Activated T-helper 17 cell treated with anti-CD3 and anti-CD28 coated beads, Interleukin-2, amount 50 U/mL, for 72 hours (primary cell): Measurements from ENCODE around the gene PNPLA6. TPM values are rescaled to one million over a fixed set of nuclear protein-coding genes. Genes with fewer than 3 reads are reported as not detected.

ENCODE experiments used
- ATAC-seq: fragments of 150-1000 bp; cut with Tn5 transposase; replicated peaks from 2 replicates; pipeline ENCODE4 v1.10.0; 2021; ENCODE audit warnings: mild to moderate bottlenecking, moderate library complexity
- H3K27ac Mint-ChIP-seq: one replicate; pipeline ENCODE4 v1.8.0; 2022; ENCODE audit warnings: mixed read lengths
- H3K27me3 Mint-ChIP-seq: one replicate; pipeline ENCODE4 v1.8.0; 2022; ENCODE audit warnings: mixed read lengths
- H3K36me3 Mint-ChIP-seq: one replicate; pipeline ENCODE4 v1.8.0; 2022; ENCODE audit warnings: low read depth, mild to moderate bottlenecking, mixed read lengths
- H3K4me1 Mint-ChIP-seq: one replicate; pipeline ENCODE4 v1.8.0; 2022; ENCODE audit warnings: mixed read lengths
- H3K4me3 Mint-ChIP-seq: one replicate; pipeline ENCODE4 v1.8.0; 2022; ENCODE audit warnings: mild to moderate bottlenecking, mixed read lengths
- H3K9me3 Mint-ChIP-seq: one replicate; pipeline ENCODE4 v1.8.0; 2022; ENCODE audit warnings: mixed read lengths
- total RNA-seq, 2 donors: library from RNA; stranded (reverse); gene quantifications; one replicate each; pipeline ENCODE4 v1.2.3, GENCODE V29; 2022

The PNPLA6 gene
- total RNA-seq, 2 donors from 2014 or later: 146 to 163 TPM

DNA sequence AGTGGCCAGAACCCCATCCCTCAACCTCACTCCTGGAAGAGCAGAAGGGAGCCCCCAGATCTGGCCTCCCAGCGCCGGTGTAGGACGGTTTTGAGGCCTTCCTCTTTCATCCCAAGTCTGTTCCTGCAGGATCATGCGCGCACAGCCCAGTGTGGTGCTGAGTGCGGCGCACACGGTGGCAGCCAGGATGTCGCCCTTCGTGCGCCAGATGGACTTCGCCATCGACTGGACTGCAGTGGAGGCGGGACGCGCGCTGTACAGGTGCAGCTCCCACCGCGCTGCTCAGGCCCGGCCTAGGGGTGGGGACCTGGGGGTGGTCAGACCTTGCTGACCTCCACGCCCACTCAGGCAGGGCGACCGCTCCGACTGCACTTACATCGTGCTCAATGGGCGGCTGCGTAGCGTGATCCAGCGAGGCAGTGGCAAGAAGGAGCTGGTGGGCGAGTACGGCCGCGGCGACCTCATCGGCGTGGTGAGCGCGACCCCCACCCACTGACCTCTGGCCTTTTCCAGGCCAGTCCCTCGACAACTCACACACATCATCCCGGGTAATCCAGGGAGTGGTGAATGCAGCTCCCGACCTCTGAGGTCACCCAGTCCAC is 14.8 kb downstream of the PNPLA6 start:
- Mint-ChIP-seq H3K4me3 (no peak overlapping the region), H3K9me3 (no peaks in the 10 kb centered on the region), H3K27me3 (no peaks in the 10 kb centered on the region), H3K27ac (no peak overlapping the region), H3K4me1 (peaks cover 6% of the 10 kb centered on the region), H3K36me3 (peaks cover 54% of the 10 kb centered on the region)
- no peak for ATAC-seq

DNA sequence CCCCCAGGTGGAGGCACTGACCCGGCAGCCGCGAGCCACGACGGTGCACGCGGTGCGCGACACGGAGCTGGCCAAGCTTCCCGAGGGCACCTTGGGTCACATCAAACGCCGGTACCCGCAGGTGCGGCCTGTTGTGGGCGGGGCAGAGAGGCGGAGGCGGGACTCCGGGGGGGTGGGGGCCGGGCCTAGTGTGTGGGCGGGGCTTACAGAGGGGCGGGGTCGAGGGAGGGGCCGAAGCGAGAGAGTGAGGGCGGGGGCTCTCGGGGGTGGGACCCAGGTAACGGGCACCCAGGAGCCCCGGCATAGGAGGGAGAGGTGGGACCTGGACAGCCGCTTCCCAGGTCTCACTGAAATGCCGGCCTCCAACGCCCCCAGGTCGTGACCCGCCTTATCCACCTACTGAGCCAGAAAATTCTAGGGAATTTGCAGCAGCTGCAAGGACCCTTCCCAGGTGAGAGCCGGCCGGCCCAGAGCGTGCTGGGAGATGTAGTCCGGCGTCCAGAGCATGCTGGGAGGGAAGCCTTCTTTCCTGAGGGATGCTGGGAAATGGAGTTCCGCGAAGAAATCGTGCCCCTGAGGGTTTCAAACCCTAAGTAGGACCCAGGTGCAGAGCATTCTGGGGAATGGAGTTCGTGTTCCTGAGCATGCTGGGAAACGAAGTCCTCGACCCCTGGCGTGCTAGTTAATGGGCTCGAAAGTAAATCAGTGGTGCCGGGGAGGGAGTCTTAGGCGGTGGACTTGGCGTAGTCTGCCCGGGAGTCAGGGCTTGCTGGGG is 15.7 kb downstream of the PNPLA6 start:
- peaks cover under 1% of the 10 kb centered on the region for H3K4me1 Mint-ChIP-seq
- peak; percentile 44 for ATAC-seq

GRCh38 chr19:7552781-7553180 is 17.3 kb downstream of the PNPLA6 start:
- ATAC-seq: no peak
- Mint-ChIP-seq H3K27me3 (no peaks in the 10 kb centered on the region), H3K4me1 (no peaks in the 10 kb centered on the region), H3K27ac (no peak overlapping the region), H3K36me3 (peaks cover 65% of the 10 kb centered on the region), H3K4me3 (no peak overlapping the region), H3K9me3 (no peaks in the 10 kb centered on the region)

More for the DNA sequence above, 15.7 kb downstream of the PNPLA6 start:
- no peaks in the 10 kb centered on the region for H3K9me3 Mint-ChIP-seq
- peaks cover 56% of the 10 kb centered on the region for H3K36me3 Mint-ChIP-seq
- H3K27ac Mint-ChIP-seq: no peak overlapping the region
- H3K4me3 Mint-ChIP-seq: no peak overlapping the region
- no peaks in the 10 kb centered on the region for H3K27me3 Mint-ChIP-seq

DNA sequence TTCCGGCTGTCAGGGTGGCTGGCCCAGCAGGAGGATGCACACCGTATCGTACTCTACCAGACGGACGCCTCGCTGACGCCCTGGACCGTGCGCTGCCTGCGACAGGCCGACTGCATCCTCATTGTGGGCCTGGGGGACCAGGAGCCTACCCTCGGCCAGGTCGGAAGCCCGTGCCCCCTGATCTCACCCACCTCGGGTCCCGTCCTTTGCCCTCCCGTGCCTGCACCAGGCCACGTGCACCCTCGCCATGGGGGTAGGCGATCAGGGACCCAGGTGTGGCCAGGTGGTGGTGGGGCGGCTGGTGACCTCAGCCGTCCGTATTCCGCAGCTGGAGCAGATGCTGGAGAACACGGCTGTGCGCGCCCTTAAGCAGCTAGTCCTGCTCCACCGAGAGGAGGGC is 19.0 kb downstream of the PNPLA6 start:
- no peaks in the 10 kb centered on the region for H3K9me3 Mint-ChIP-seq
- no peak overlapping the region for H3K27ac Mint-ChIP-seq
- no peak overlapping the region for H3K4me3 Mint-ChIP-seq
- H3K4me1 Mint-ChIP-seq: no peaks in the 10 kb centered on the region
- ATAC-seq: no peak
- H3K36me3 Mint-ChIP-seq: peaks cover 75% of the 10 kb centered on the region
- H3K27me3 Mint-ChIP-seq: no peaks in the 10 kb centered on the region

DNA sequence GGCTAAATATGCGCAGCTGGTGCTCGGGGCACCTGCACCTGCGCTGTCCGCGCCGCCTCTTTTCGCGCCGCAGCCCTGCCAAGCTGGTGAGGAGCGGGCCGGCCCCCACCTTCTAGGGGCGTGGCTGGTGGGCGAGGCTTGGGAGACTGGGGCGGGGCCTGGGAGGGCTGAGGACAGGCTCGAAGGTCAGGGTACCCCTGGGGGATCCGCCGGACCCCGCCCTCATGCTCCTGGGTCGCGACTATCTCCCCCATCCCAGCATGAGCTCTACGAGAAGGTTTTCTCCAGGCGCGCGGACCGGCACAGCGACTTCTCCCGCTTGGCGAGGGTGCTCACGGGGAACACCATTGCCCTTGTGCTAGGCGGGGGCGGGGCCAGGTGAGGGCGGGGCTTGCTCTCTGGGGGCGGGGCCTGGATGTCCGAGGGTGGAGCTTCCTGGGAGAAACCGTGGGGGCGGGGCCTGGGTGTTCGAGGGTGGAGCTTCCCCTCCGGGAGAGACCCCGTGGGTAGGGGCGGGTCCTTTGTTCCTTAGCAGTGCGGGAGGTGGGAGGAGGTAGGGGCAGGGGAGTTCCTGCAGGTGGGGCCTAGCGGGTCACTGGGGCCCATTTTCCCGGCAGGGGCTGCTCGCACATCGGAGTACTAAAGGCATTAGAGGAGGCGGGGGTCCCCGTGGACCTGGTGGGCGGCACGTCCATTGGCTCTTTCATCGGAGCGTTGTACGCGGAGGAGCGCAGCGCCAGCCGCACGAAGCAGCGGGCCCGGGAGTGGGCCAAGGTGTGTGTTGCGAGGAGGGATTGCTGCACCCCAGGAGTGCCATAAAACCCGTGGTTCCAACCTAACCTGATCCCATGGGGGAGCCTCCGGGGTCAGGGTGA is 19.7 kb downstream of the PNPLA6 start:
- Mint-ChIP-seq H3K27ac (no peak overlapping the region), H3K4me3 (no peak overlapping the region), H3K9me3 (no peaks in the 10 kb centered on the region), H3K36me3 (peaks cover 74% of the 10 kb centered on the region), H3K4me1 (no peaks in the 10 kb centered on the region), H3K27me3 (no peaks in the 10 kb centered on the region)
- ATAC-seq: no peak

DNA sequence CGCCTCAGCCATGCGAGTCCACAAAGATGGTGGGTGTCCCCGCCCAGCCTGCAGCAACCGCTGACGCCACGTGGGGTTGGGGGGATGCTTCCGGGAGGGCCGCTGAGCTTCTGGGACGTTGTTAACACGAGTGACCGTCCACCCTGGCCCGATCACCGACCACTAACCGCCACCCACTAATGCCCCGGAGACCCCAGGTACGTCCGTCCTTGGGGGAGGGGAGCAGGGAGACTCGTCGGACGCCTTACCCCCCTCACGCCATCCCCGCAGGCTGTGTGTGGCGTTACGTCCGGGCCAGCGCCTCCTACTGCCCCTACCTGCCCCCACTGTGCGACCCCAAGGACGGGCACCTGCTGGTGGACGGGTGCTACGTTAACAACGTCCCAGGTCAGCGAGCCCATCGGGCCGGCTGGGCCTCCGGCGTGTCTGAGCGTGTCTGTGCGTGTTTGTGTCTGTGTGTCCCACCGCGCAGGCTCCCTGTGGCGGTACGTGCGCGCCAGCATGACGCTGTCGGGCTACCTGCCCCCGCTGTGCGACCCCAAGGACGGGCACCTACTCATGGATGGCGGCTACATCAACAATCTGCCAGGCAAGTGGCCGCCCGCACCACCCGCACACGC is 21.3 kb downstream of the PNPLA6 start:
- H3K36me3 Mint-ChIP-seq: peaks cover 76% of the 10 kb centered on the region
- no peak for ATAC-seq
- no peak overlapping the region for H3K27ac Mint-ChIP-seq
- H3K9me3 Mint-ChIP-seq: no peaks in the 10 kb centered on the region
- no peak overlapping the region for H3K4me3 Mint-ChIP-seq
- no peaks in the 10 kb centered on the region for H3K4me1 Mint-ChIP-seq
- H3K27me3 Mint-ChIP-seq: no peaks in the 10 kb centered on the region

DNA sequence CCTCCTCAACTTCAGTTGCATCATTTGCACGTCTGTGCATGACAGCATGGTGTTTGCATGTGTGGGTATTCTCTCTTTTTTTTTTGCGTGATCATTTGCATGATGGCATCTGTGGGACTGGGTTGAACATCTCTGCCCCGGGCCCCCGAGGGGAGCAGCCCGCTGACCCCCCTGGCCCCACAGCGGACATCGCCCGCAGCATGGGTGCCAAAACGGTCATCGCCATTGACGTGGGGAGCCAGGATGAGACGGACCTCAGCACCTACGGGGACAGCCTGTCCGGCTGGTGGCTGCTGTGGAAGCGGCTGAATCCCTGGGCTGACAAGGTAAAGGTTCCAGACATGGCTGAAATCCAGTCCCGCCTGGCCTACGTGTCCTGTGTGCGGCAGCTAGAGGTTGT is 23.1 kb downstream of the PNPLA6 start:
- no peaks in the 10 kb centered on the region for H3K4me1 Mint-ChIP-seq
- no peak overlapping the region for H3K4me3 Mint-ChIP-seq
- H3K27me3 Mint-ChIP-seq: no peaks in the 10 kb centered on the region
- ATAC-seq: no peak
- no peak overlapping the region for H3K27ac Mint-ChIP-seq
- no peaks in the 10 kb centered on the region for H3K9me3 Mint-ChIP-seq
- H3K36me3 Mint-ChIP-seq: peaks cover 59% of the 10 kb centered on the region

DNA sequence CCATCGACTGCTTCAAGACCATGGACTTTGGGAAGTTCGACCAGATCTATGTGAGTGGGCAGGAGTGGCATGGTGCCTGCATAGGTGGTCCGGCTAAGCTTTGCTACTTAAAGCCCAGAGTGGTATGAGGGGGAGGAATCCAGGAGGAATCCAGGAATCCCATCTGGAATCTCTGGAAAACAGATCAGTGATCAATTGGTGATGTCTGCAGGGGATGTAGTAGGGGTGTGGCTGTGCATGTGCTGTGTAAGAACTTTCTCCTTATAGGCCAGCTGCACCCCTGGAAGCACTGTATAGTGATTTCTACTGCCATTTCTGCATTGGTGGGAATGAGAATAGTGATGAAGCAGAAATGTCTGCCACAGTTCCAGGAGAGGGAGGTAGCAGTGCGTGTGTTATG is 23.6 kb downstream of the PNPLA6 start:
- no peak for ATAC-seq
- no peaks in the 10 kb centered on the region for H3K9me3 Mint-ChIP-seq
- H3K36me3 Mint-ChIP-seq: peaks cover 57% of the 10 kb centered on the region
- H3K4me1 Mint-ChIP-seq: no peaks in the 10 kb centered on the region
- H3K27ac Mint-ChIP-seq: no peak overlapping the region
- H3K27me3 Mint-ChIP-seq: no peaks in the 10 kb centered on the region
- H3K4me3 Mint-ChIP-seq: no peak overlapping the region

GRCh38 chr19:7560255-7560654 is 24.7 kb downstream of the PNPLA6 start:
- Mint-ChIP-seq H3K27me3 (no peaks in the 10 kb centered on the region), H3K4me3 (no peak overlapping the region), H3K27ac (no peak overlapping the region), H3K4me1 (no peaks in the 10 kb centered on the region), H3K36me3 (peaks cover 56% of the 10 kb centered on the region), H3K9me3 (no peaks in the 10 kb centered on the region)
- ATAC-seq: no peak

DNA sequence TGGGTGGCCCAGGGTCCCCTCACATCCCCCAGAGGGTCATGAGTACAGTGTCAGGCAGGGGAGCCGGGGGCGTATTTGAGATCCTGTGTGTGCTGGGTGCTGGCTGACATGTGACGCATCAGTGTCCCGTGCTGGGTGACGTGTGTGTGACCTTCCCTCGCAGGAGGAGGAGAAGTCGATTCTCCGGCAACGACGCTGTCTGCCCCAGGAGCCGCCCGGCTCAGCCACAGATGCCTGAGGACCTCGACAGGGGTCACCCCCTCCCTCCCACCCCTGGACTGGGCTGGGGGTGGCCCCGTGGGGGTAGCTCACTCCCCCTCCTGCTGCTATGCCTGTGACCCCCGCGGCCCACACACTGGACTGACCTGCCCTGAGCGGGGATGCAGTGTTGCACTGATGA is 25.8 kb downstream of the PNPLA6 start:
- no peaks in the 10 kb centered on the region for H3K9me3 Mint-ChIP-seq
- peaks cover 45% of the 10 kb centered on the region for H3K36me3 Mint-ChIP-seq
- H3K27ac Mint-ChIP-seq: no peak overlapping the region
- H3K27me3 Mint-ChIP-seq: no peaks in the 10 kb centered on the region
- no peak overlapping the region for H3K4me3 Mint-ChIP-seq
- no peaks in the 10 kb centered on the region for H3K4me1 Mint-ChIP-seq
- no peak for ATAC-seq

DNA sequence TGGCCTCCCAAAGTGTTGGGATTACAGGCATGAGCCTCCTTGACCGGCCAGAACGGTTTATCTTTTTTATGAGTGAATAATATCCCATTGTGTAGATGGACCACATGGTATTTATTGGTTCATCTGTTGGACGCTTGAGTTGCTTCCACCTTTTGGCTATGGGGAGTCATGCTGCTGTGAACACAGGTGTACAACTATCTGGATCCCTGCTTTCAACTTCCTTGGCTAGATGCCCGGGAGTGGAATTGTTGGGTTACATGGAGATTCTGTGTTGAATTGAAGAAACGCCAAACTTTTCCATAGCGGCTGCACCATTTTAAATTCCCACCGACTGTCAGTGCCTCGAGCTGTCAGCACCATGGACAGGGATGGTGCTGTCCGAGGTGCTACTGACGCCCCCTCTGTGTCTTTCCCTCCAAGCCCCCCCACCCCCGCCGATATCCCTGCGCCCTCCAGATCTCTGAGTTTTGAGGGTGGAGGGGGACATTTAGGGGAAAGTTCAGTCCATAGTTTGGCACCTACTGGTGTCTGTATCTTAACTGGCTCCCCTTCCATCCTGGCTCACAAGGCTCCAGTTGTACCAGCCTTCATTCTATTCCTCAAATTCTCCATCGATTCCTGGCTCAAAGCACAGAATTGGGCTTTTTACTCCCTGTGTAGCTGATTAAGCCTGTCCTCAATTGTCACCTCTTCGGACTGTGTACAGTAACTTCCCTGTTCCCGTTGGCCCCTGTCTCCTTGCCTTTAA is 27.3 kb downstream of the PNPLA6 start:
- H3K27ac Mint-ChIP-seq: no peak overlapping the region
- peaks cover 30% of the 10 kb centered on the region for H3K36me3 Mint-ChIP-seq
- no peaks in the 10 kb centered on the region for H3K27me3 Mint-ChIP-seq
- no peaks in the 10 kb centered on the region for H3K9me3 Mint-ChIP-seq
- no peak overlapping the region for H3K4me3 Mint-ChIP-seq
- ATAC-seq: no peak
- no peaks in the 10 kb centered on the region for H3K4me1 Mint-ChIP-seq

DNA sequence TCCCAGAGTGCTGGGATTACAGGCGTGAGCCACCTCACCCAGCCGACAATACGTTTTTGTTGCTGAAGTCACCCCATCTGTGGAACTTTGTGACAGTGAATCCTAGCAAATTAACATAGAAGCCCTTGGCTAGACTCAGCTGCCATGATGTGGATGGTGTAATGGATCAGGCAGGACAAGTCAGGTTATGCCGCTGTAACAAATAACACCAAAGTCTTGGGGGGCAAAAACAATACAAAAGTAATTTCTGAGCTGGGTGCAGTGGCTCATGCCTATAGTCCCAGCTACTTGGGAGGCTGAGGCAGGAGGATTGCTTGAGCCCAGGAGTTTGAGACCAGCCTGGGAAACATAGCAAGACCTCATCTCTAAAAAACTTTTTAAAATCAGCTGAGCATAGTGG is 29.3 kb downstream of the PNPLA6 start:
- Mint-ChIP-seq H3K9me3 (no peaks in the 10 kb centered on the region), H3K27me3 (no peaks in the 10 kb centered on the region), H3K4me1 (no peaks in the 10 kb centered on the region)

GRCh38 chr19:7565332-7565731 is 29.8 kb downstream of the PNPLA6 start:
- Mint-ChIP-seq H3K27me3 (no peaks in the 10 kb centered on the region), H3K27ac (no peak overlapping the region), H3K9me3 (no peaks in the 10 kb centered on the region), H3K36me3 (peaks cover 8% of the 10 kb centered on the region), H3K4me3 (no peak overlapping the region), H3K4me1 (no peaks in the 10 kb centered on the region)
- ATAC-seq: no peak

More for the DNA sequence above, 29.3 kb downstream of the PNPLA6 start:
- Mint-ChIP-seq H3K4me3 (no peak overlapping the region), H3K27ac (no peak overlapping the region), H3K36me3 (peaks cover 11% of the 10 kb centered on the region)
- no peak for ATAC-seq

DNA sequence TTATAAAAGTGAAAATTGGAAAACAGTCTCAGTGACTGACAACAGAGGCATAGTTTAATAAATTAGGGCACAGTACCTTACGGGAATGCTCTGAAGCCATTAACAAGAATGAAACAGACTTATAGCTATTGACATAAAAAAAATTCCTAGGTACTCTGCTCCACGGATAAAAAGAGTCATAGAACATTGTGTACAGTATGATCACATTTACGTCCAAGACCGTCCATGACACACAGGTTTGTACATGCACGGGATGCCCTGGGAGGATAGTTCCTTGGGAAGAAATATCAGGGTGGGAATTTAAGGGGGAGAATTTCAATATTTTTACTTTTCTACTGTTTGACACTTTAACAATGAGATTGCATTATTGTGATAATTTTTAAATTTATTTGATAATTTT is 35.2 kb downstream of the PNPLA6 start:
- Mint-ChIP-seq H3K27ac (no peak overlapping the region), H3K27me3 (peaks cover 3% of the 10 kb centered on the region), H3K4me3 (no peak overlapping the region), H3K9me3 (no peaks in the 10 kb centered on the region), H3K36me3 (no peaks in the 10 kb centered on the region), H3K4me1 (no peaks in the 10 kb centered on the region)
- ATAC-seq: no peak
